GM13976 (cell line): ENCODE results near the gene TOM1.
A peak's percentile ranks its signal among the peaks of the same experiment; 100 is the strongest.
"Not testable (repeated sequence)": the region's sequence is repeated elsewhere in the genome, so short reads cannot be mapped to it uniquely, and the experiment has no call there.

Experiments used
- DNase-seq: peaks from one replicate; pipeline ENCODE4 v3.0.0; 2012; ENCODE audit warnings: low spot score
- CTCF ChIP-seq: IDR thresholded peaks from 2 replicates; pipeline ENCODE4 v1.5.1; 2012; ENCODE audit warnings: borderline replicate concordance, mild to moderate bottlenecking; ENCODE audit not compliant: insufficient read depth; ENCODE audit errors: extremely low read depth, missing control alignments, control extremely low read depth
- in situ Hi-C: fragments of 300-500 bp; cut with MboI; formaldehyde crosslinking; loops from one replicate; pipeline ENCODE4 v1.12.0; 2022; ENCODE audit warnings: low sequenced_read_pairs, mixed read lengths, inconsistent platforms; ENCODE audit not compliant: unreplicated experiment

Gene TOM1

DNA sequence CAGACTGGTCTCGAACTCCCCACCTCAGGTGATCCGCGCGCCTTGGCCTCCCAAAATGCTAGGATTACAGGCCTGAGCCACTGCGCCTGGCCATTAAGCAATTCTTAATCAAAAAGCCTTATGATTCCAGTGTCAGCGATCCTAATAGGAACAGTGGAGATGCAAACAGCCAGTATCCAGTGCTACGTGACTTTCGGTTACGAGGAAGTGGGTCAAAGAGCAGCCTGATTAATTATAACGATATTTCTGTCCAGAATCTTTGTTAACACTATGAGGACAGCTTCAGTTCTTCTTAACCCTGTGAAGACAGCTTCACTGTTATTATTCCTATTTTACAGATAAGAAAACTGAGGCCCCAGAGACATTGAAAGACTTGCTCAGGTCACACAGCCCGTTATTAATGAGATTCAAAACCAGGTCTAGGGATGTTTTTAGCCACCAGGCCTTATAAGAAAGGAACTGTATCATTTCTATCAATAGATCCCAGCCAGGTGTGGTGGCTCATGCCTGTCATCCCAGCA is 63.9 kb downstream of the TOM1 start:
- TF ChIP-seq CTCF, result no peak
- in situ Hi-C loops, result no loop called here
- DNase-seq, result no peak

GRCh38 chr22:35364230-35364629 is 64.5 kb downstream of the TOM1 start:
- in situ Hi-C loops, DNase-seq: not testable (repeated sequence)

DNA sequence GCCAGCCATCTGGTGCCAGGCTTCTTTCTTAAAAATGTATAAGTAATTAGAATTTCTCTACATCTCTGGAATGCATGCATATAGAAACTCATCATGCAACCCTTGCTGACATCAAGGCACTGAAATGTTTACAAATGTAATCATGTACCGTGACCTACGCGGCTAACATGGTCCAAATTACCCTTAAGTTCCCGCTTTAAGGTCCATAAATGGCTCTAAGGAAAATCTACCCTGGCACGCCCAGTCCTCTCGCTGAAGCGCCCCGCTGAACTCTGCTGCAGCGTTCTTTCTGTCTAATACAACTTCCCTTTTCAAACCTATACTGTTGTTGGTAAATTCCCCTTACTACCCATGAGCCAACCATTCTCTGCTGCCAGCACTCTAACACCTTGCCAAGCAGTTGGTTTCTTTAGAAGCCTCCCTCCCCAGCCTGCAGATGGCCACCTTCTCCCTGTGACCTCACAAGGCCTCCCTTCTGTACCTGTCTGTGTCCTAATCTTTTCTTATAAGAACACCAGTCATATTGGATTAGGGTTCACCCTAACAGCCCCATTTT is 67.7 kb downstream of the TOM1 start:
- TF ChIP-seq CTCF, result peak; percentile 42
- in situ Hi-C loops, result no loop called here
- DNase-seq, result peak; percentile 51

- TF ChIP-seq CTCF, result no peak
- in situ Hi-C loops, result no loop called here
- DNase-seq, result no peak
These were observed 68.7 kb downstream of the TOM1 start for GRCh38 chr22:35368386-35368785.

GRCh38 chr22:35369996-35370395 is 70.3 kb downstream of the TOM1 start:
- no peak for TF ChIP-seq CTCF
- in situ Hi-C loops, result no loop called here
- no peak for DNase-seq

DNA sequence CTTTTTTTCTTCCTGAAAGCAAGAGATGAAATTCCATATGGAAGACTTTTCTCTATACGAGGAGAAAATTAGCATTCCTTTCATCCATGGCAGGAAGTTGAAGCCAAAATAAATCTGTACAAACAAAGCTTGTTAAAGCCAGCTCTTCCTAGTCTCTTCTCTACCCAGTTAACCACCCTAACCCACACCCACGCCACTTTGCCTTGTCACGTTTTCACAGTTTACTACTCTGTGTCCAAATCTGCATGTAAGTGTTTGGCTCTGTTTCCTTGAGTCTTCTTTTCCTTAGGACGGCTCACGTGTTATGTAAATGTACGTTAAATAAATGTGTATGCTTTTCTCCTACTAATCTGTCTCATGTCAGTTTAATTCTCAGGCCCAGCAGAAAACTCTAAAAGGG is 74.1 kb downstream of the TOM1 start:
- in situ Hi-C loops, result no loop called here
- no peak for TF ChIP-seq CTCF
- no peak for DNase-seq

DNA sequence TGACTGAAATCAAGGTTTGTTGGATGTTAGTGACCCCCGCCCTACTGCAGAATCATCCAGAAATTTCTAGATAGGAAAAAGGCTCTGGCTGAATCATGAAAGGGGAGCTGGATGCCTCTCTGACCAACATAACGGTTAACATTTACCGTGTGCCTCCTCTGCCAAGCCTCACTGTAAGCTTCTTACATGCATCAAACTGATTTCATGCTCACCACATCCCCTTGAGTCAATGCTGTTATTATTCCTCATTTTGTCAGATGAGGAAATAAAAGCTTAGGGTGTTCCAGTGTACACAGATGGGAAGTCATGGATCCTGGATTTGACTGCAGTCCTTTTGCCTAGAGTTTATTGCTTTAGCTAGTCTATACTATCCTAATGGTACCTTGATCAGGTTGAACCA is 75.3 kb downstream of the TOM1 start:
- DNase-seq, result no peak
- TF ChIP-seq CTCF, result no peak
- in situ Hi-C loops, result no loop called here
